B cell (primary cell): ENCODE measurements around the gene SEZ6L. TPM values are rescaled to one million over a fixed set of nuclear protein-coding genes. Genes with fewer than 3 reads are reported as not detected.

ENCODE experiments used
- ATAC-seq: fragments of 200-7000 bp; cut with Tn5 transposase; one replicate; pipeline ENCODE4 v1.10.0; 2021; ENCODE audit warnings: low read depth, mild to moderate bottlenecking, moderate number of reproducible peaks, moderate library complexity
- CTCF ChIA-PET: fragments of 350-600 bp; sonication (Branson Sonifier 250); formaldehyde crosslinking; loops from one replicate; lab custom pipeline; 2021; ENCODE audit warnings: antibody characterized with exemption, inconsistent platforms; lab: Charles Lee
- POLR2A ChIA-PET: fragments of 350-600 bp; sonication (Branson Sonifier 250); formaldehyde crosslinking; loops from one replicate; lab custom pipeline; 2021; ENCODE audit warnings: antibody characterized with exemption; lab: Charles Lee
- DNase-seq: peaks from one replicate; pipeline ENCODE4 v3.0.0; 2013
- H2AFZ ChIP-seq: 2 replicates; pipeline ENCODE4 v1.6.1; 2012; ENCODE audit warnings: mild to moderate bottlenecking, low read depth, low read length; ENCODE audit not compliant: insufficient read depth, poor library complexity, severe bottlenecking
- H3K27ac ChIP-seq, 2 donors: 1 replicate in 1 of 2; 2 replicates in 1 of 2; pipeline ENCODE4 v1.5.1; 2012 to 2013; ENCODE audit warnings: low read length in 2 of 2, mild to moderate bottlenecking in 2 of 2, moderate library complexity in 1 of 2
- H3K27me3 ChIP-seq, 4 experiments: fragments of 200-600 bp in 1 of 4; sonication (generic) in 1 of 4; replicated peaks in 1 of 4; 1 replicate in 2 of 4; 2 replicates in 2 of 4; pipeline versions ENCODE4 v1.6.1 to v1.7.0; 2013 to 2016; ENCODE audit warnings: low read length in 3 of 4, mild to moderate bottlenecking in 2 of 4, mixed read lengths in 1 of 4, moderate library complexity in 1 of 4; ENCODE audit not compliant: insufficient read depth in 4 of 4, control insufficient read depth in 3 of 4; ENCODE audit errors: control extremely low read depth in 1 of 4
- H3K36me3 ChIP-seq, 2 experiments: replicated peaks in 1 of 2; 1 replicate in 1 of 2; 2 replicates in 1 of 2; pipeline versions ENCODE4 v1.6.1 to v1.7.1; 2013; ENCODE audit warnings: low read length in 1 of 2; ENCODE audit not compliant: insufficient read depth in 2 of 2, control insufficient read depth in 1 of 2; ENCODE audit errors: control extremely low read depth in 1 of 2, extremely low read depth in 1 of 2
- H3K4me1 ChIP-seq, 2 donors: fragments of 200-600 bp in 1 of 2; sonication (generic) in 1 of 2; 1 replicate in 1 of 2; 2 replicates in 1 of 2; pipeline versions ENCODE4 v1.5.1 to v1.6.1; 2013 to 2017; ENCODE audit warnings: low read length in 2 of 2; ENCODE audit not compliant: control insufficient read depth in 2 of 2, insufficient read depth in 2 of 2
- H3K4me2 ChIP-seq: replicated peaks from 2 replicates; pipeline ENCODE3; 2012; ENCODE audit warnings: mild to moderate bottlenecking, low read depth, low read length; ENCODE audit not compliant: poor library complexity, severe bottlenecking
- H3K4me3 ChIP-seq, 5 experiments: fragments of 200-600 bp in 1 of 5; sonication (generic) in 1 of 5; 1 replicate in 3 of 5; 2 replicates in 2 of 5; pipeline versions ENCODE4 v1.5.1 to v1.7.0; 2011 to 2016; ENCODE audit warnings: low read length in 4 of 5, mild to moderate bottlenecking in 4 of 5, low read depth in 2 of 5, control low read depth in 1 of 5, moderate library complexity in 1 of 5; ENCODE audit not compliant: insufficient read depth in 1 of 5; ENCODE audit errors: control extremely low read depth in 1 of 5, extremely low read depth in 1 of 5
- H3K79me2 ChIP-seq: fragments of 200-600 bp; sonication (generic); one replicate; pipeline ENCODE4 v1.6.0; 2016; ENCODE audit warnings: low read length; ENCODE audit not compliant: control insufficient read depth, insufficient read depth
- H3K9ac ChIP-seq: fragments of 200-600 bp; sonication (generic); 2 replicates; pipeline ENCODE4 v1.6.1; 2017; ENCODE audit warnings: mild to moderate bottlenecking, low read length, moderate library complexity
- H3K9me3 ChIP-seq, 3 donors: one replicate each; pipeline versions ENCODE4 v1.6.1 to v1.7.1; 2013; ENCODE audit warnings: low read length in 2 of 3; ENCODE audit not compliant: control insufficient read depth in 2 of 3, insufficient read depth in 1 of 3; ENCODE audit errors: control extremely low read depth in 1 of 3
- H4K20me1 ChIP-seq: 2 replicates; pipeline ENCODE4 v1.6.0; 2012; ENCODE audit warnings: mild to moderate bottlenecking, low read length; ENCODE audit not compliant: insufficient read depth, control insufficient read depth, poor library complexity, severe bottlenecking
- H3K27ac Mint-ChIP-seq: one replicate; pipeline ENCODE4 v1.8.0; 2021; ENCODE audit warnings: mixed read lengths
- H3K27me3 Mint-ChIP-seq: one replicate; pipeline ENCODE4 v1.8.0; 2021; ENCODE audit warnings: mixed read lengths
- H3K4me1 Mint-ChIP-seq: one replicate; pipeline ENCODE4 v1.8.0; 2021; ENCODE audit warnings: mixed read lengths
- H3K4me3 Mint-ChIP-seq: one replicate; pipeline ENCODE4 v1.8.0; 2021; ENCODE audit warnings: mixed read lengths
- H3K9me3 Mint-ChIP-seq: one replicate; pipeline ENCODE4 v1.8.0; 2022; ENCODE audit warnings: mixed read lengths; ENCODE audit not compliant: insufficient read depth
- EZH2 ChIP-seq: IDR thresholded peaks from 2 replicates; pipeline ENCODE4 v1.6.1; 2012; ENCODE audit warnings: borderline replicate concordance, low read depth, mild to moderate bottlenecking, moderate library complexity, low read length; ENCODE audit not compliant: insufficient read depth, poor library complexity, severe bottlenecking
- WGBS: methylation state at CpG from one replicate; pipeline ENCODE4 v1.1.5; 2013; ENCODE audit warnings: missing lambda C conversion rate; ENCODE audit not compliant: insufficient coverage; 5-methylcytosine and 5-hydroxymethylcytosine counted together
- intact Hi-C: fragments of 100-400 bp; cut with micrococcal nuclease; formaldehyde crosslinking; loops from one replicate; pipeline ENCODE4 v1.10.0; 2022
- polyA plus RNA-seq: library from polyadenylated mRNA; depleted of rRNA; stranded (reverse); fragments of >200 nt; gene quantifications from 2 replicates; pipeline ENCODE4 v1.2.3, GENCODE V29; 2012
- small RNA-seq: library from RNA; depleted of rRNA; stranded (forward); fragments of <200 nt; gene quantifications from one replicate; pipeline ENCODE3, GENCODE V24; 2012; ENCODE audit warnings: low replicate concordance, low read depth; ENCODE audit not compliant: insufficient read length
- total RNA-seq, 2 donors: library from RNA; stranded (reverse); fragments of 120-200 nt in 1 of 2; gene quantifications; 1 replicate in 1 of 2; 2 replicates in 1 of 2; pipeline versions ENCODE4 v1.2.3 to v1.2.4, GENCODE V29; 2013 to 2022
- TF ChIP-seq, protein P1 (sequence below): fragments of 200-600 bp; IDR thresholded peaks from one replicate; pipeline ENCODE4 v1.8.0; 2022; ENCODE audit warnings: antibody characterized with exemption, mild to moderate bottlenecking

The SEZ6L gene
- total and polyA plus RNA-seq, 2 donors (not counting 1 experiment from before 2014, with no cell fraction given) = 0.04 TPM; not detected in 1

DNA sequence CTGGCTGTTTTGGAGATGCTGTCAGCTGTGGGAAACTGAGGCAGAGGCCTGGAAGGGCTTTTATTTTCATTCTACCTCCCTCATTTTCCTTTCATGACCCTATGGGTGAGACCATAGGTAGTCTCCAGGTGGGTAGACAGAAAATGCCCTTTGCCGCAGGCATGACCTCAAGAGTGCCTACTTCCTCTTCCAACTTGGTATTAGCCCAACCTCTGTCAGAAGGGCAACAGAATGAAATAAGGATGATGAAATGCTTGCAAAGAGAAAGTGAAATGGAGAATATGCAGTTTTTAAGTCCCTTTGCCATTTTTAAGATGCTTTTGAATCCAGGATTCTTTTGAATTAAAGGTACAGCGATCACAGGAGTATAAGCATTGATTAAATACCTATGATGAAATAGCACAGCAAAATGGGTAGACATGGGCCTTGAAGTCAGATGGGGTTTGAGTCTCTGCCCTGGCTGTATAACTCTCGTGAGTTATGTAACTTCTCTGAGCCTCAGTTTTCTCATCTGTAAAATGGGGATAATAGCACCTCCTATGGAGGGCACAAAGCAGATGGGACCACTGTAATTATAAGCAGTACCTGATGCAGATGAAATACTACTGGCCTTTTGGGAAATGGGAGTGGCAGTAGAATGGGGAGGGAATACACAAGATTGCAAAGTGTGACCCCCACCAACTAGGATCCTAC, 263.5 kb downstream of the SEZ6L start:
- intact Hi-C loops = loop anchor here (1.0 kb wide), 1 partner anchor 51 kb away; the partner anchor contains the start of genes HPS4 and SRRD
- peaks cover 67% of the 10 kb centered on the region for H3K4me1 Mint-ChIP-seq

More for the DNA sequence above, 263.5 kb downstream of the SEZ6L start:
- no CpG with 5 or more reads among the region's 3 CpGs for WGBS
- POLR2A ChIA-PET = no interaction called here
- Histone ChIP-seq H3K36me3 (peaks cover 9 to 38% of the 10 kb centered on the region in 2 experiments), H3K9ac (no peak overlapping the region), H4K20me1 (peaks cover 12% of the 10 kb centered on the region), H3K4me1 (peaks cover 44 to 49% of the 10 kb centered on the region in 2 donors), H3K9me3 (peaks cover 0 to 3% (median 0%) of the 10 kb centered on the region in 3 donors), H3K27ac (peak overlapping the region; percentile 51 to 59), H3K4me3 (no peak overlapping the region), H2AFZ (no peak overlapping the region), H3K4me2 (peak overlapping the region; percentile 32), H3K79me2 (peaks cover 80% of the 10 kb centered on the region), H3K27me3 (no peaks in the 10 kb centered on the region)
- no peaks in the 10 kb centered on the region for H3K9me3 Mint-ChIP-seq
- H3K4me3 Mint-ChIP-seq = peak overlapping the region; percentile 58
- CTCF ChIA-PET = interaction anchor here (3.2 kb wide), 1 partner anchor 28 kb away, joined by 19 read pairs; no protein-coding TSS in a partner anchor
- ATAC-seq (peak; percentile 28), DNase-seq (peak; percentile 85)
- peak overlapping the region; percentile 72 for H3K27ac Mint-ChIP-seq
- TF ChIP-seq EZH2 = no peak
- TF ChIP-seq, protein P1, sequence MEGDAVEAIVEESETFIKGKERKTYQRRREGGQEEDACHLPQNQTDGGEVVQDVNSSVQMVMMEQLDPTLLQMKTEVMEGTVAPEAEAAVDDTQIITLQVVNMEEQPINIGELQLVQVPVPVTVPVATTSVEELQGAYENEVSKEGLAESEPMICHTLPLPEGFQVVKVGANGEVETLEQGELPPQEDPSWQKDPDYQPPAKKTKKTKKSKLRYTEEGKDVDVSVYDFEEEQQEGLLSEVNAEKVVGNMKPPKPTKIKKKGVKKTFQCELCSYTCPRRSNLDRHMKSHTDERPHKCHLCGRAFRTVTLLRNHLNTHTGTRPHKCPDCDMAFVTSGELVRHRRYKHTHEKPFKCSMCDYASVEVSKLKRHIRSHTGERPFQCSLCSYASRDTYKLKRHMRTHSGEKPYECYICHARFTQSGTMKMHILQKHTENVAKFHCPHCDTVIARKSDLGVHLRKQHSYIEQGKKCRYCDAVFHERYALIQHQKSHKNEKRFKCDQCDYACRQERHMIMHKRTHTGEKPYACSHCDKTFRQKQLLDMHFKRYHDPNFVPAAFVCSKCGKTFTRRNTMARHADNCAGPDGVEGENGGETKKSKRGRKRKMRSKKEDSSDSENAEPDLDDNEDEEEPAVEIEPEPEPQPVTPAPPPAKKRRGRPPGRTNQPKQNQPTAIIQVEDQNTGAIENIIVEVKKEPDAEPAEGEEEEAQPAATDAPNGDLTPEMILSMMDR = no peak
- no peaks in the 10 kb centered on the region for H3K27me3 Mint-ChIP-seq

Small RNA genes lying within 50 kb of the gene (small RNA-seq; reads per million reads assigned to genes)
- not detected for gene RNA5SP495
